HL-60/S4 (cell line): Measurements from ENCODE around the gene ENOX2.
"Not testable (repeated sequence)": the region's sequence is repeated elsewhere in the genome, so short reads cannot be mapped to it uniquely, and the experiment has no call there.

ENCODE experiments used
- in situ Hi-C: fragments of 300-500 bp; cut with MboI; formaldehyde crosslinking; loops from 2 replicates; pipeline ENCODE4 v1.14.3; 2022; ENCODE audit warnings: low sequenced_read_pairs

The ENOX2 gene

DNA sequence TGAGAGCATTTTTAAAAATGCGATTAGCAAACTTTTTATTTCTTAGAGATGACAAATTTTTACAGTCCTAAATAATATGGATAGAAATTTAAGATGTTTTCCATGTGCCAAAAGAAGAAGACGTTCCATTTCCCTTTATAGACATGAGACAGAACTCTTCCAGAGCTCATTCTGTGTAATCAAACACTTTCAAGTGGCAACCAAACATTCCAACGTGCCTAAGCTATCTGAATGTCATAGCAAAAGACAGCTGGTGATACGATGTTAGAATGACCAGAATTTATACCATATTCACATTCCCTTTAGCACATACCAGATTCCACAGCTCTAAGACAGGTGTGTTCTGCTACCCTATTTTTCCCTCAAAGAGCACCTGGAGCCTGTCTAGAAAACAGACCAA, 133.2 kb downstream of the ENOX2 start:
- in situ Hi-C loops: no loop called here

DNA sequence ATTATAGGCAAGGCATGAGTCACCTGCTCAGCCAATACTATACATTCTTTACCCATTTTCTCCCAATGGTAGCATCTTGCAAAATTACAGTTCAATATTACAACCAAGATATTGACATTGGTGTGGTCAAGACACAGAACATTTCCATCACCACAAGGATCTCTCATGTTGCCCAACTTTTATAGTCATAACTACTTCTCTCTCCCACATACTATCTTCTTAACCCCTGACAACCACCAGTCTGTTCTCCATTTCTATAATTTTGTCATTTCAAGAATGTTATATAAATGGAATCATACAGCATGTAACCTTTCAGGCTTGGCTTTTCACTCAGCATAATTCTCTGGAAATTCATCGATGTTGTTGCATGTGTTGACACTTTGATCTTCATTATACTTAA, 144.9 kb downstream of the ENOX2 start:
- in situ Hi-C loops: no loop called here

DNA sequence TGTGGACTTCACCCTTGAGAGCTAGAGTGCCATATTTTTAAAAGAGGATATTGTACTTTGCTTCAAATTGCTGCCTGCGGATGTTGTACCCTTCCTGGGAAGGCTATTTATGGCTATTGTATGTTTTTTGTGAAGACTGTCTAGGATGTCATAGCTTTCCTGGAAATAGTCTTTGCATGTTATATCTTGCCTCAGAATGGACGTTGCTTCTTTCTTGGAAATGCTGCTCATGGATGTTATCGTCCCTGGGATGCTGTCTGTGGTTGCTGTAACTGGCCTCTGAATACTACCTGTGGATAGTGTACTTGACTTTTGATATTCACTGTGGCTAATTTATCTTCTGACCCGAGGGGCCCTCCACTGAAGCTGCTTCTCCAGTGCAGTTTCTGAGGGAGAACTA, 146.8 kb downstream of the ENOX2 start:
- in situ Hi-C loops: no loop called here

DNA sequence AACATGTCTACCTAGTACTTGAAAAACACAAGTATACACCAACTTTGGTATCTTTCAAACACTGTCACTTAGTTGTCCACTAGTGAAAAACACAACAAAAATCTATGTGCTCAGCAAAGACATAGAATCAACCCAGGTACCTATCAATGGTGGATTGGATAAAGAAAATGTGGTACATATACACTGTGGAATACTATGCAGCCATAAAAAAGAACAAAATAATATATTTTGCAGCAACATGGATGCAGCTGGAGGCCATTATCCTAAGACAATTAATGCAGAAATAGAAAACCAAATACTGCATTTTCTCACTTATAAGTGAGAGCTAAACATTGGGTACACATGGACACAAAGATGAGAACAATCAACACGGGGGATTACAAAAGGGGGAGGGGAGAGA, 148.7 kb downstream of the ENOX2 start:
- in situ Hi-C loops: no loop called here

DNA sequence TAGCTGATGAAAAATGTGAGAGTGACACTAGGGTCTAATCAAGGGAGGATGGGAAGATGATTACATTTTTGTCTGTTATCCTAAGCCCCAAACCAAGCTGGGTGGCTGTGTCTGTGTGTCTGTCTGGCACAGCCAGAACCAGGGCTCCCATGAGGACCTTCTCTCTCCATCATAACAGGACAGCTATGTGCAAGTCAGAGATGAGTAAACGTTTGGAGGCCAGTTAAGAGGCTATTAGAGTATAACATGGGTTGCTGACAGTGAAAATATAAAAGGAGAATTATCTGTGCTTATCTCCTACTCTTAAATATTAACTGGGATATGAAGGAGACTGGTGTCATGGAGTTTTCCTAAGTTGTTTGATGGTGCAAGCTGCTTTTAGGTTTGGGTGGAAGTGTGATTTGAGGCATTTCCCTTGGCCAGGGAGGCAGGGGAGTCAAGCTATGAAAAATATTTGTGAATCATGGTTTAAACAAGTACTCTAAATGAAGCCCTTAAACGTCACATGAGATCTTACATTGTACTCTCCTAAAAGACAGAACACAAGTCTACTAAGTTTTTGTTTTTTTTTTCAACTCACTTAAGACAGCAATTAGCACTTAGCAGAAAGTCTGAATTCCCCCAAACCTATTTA, 156.2 kb downstream of the ENOX2 start:
- in situ Hi-C loops: no loop called here

DNA sequence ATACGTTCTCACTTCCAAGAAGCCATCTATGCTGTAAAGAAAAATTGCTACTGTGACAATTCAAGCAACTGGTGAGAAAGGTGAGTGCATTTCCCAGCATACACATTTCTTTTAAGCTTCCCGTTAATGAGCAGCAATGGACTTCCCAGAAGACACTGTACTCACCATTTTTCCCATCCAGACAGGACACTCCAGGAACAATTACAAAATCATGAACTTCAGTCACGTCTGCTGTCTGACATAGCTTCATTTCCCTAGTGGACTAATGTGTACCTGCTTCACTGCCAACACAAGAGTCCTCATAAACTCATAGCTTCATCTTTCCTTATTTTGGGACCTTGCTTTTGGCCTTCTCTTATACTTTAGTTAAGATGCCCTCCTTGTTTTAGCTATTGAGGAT, 156.9 kb downstream of the ENOX2 start:
- in situ Hi-C loops: no loop called here

DNA sequence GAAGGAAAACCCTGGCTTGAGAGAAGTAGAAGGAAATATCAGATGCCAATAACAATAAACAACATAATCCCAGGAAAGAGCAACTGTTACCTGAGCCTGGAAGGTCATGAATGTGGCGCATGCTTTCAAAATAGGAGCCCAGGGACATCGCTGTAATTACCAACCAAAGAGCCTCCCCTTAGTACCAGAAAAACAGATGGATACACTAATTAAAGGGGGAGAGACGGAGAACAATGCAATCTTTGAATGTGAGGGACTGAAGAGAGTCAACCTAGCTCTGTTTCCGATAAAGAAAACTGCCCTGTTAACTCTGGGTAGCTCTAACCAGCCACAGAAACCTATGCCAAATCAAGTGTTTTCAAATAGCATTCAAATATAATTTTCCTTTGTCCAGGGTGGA, 161.4 kb downstream of the ENOX2 start:
- in situ Hi-C loops: no loop called here

DNA sequence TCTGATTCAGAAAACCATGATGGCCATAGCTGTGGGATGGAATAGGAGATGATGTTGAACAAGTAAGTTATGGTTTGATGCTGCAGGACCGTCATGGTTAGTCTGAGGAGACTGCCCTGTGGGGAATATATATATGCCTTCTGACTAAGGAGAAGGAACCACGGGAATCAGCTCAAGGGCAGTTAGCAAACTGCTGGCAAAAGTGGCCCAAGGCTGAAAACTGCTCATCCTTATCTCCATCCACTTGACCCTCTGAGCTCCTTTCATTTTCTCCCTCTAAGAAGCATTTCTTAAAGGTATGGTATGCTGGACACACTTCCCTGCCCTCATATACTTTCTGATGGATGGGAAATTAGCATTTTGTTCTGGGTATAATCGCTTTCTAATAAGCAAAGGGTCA, 161.9 kb downstream of the ENOX2 start:
- in situ Hi-C loops: no loop called here

DNA sequence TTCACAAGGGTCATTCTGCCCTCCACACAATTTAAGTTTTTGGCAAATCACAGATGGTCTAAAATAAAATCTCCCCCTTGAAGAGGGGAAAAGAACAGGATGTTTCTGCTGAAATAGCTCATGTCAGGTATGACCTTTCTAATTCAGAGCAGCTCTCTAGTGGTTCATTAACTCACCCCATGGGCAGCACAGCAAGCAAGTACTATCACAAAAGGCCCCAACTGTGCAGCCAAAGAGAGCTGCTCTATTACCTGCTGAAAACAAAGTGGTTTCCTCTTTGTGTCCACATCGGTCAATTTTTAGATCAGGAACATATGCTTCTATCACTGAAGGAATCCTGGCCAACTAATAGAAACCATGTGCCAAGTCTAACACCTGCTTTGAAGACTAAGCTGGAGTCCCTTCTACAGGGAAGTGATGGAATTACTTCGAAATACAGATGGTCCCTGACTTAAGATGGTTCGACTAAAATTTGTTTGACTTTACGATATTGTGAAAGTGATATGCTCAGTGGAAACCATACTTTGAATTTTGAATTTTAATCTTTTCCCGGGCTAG, 164.3 kb downstream of the ENOX2 start:
- in situ Hi-C loops: no loop called here

DNA sequence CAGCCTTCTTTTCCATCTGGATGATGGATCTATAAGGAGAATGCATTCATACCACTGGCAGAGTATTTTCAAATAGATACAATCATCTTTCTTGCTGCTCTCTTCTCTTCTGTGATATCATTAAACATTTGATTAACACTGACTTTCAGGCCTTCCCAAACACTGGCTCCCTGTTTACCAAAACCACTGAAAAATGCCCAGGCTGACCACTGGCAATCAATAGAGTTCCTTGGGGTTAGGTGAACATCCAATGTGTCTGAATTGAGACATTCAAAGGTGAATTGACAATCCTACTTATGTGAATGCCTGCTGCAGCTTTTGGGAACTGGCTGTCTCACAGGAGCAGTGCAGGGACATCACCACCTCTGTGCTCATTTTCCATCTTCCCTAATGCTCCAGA, 168.3 kb downstream of the ENOX2 start:
- in situ Hi-C loops: no loop called here

DNA sequence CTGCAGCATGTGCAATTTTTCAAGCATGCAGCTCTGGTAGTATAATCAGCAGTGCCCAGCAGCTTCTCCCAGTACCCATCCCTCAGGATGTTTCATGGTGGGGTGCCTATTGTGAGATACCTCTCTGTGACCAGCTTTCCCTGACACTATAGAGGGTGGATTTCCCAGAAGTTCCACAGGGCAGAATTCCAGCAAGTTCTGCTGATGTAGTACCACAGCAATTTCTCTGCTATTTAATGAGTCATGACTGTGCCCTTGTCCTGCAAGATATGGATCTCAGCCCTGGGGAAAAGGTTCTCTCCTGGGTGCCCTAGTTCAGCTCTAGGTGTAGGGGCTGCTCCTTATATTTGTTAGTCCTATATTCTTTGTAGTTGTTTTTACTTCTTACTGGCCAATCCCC, 174.8 kb downstream of the ENOX2 start:
- in situ Hi-C loops: no loop called here

DNA sequence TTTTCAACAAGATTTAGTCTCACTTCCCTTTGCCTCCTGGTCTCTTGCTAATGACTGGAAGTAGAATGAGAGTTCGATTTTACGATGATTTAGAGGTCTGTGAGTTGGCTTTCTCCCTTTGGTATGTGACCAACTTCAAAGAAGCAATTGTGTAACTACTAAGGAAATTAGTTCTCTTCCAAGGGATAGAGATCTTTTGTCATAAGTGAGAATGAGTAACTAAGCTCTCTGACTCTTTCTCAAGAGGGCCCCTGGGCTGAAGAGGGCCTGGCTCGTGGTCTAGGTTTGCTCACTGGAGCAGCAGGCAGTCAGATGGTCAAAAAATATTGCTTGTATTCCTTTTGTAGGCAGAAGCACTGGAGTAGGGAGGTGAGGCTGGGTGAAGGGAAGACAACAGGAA, 176.3 kb downstream of the ENOX2 start:
- in situ Hi-C loops: no loop called here

DNA sequence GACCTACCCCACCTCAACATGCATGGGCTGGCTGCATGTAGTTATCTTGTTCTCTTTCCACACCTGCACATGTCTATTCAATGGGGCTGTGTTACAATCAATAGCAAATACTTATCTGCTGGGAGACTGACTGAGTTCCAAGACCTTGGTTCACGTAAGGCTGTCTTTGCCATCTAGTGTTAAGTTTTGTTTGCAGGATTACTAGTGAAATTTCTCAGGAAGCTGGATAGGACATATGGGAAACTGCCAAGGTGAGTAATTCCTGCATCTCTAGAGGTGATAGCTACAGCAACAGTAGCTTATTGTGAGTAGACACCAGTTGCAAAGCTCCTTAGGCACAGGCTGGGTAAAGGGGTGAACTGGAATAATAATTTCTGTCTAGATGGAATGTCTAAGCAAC, 177.5 kb downstream of the ENOX2 start:
- in situ Hi-C loops: no loop called here

DNA sequence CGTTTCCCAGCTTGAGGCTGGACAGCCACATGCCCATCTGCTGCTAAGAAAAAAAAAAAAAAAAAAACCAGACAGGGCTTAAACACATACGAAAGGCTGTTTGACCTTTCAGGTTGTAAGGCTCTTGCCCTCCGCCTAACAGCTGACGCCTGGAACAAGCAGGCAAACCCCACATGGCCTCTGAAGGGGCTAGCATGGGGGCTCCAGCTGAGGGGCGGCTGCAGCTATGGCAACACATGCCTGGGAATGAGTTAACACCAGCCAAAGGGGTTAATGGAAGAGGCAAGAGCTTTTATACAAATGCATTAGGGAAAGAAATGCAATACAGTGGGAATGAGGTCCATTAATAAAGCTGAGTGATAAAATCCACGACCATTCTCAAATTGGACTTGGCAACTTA, 183.6 kb downstream of the ENOX2 start:
- in situ Hi-C loops: no loop called here

DNA sequence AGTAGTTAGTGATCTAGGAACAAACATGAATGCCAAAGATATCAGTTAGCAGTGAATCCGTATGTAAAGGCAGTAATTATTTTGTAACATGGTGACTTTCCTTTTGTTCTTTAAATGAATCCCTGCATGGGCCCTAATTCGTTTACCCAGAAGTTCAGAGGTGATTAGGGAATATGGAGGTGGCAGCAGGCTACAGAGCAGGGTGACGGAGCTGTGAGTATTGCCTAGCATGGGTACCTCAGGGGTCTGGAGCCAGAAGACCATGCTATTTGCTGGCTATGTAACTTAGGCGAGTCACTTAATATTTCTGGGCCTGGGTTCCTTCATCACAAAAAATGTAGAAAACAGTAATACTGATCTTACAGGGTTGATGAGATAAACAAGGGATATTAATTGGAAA, 184.9 kb downstream of the ENOX2 start:
- in situ Hi-C loops: no loop called here

DNA sequence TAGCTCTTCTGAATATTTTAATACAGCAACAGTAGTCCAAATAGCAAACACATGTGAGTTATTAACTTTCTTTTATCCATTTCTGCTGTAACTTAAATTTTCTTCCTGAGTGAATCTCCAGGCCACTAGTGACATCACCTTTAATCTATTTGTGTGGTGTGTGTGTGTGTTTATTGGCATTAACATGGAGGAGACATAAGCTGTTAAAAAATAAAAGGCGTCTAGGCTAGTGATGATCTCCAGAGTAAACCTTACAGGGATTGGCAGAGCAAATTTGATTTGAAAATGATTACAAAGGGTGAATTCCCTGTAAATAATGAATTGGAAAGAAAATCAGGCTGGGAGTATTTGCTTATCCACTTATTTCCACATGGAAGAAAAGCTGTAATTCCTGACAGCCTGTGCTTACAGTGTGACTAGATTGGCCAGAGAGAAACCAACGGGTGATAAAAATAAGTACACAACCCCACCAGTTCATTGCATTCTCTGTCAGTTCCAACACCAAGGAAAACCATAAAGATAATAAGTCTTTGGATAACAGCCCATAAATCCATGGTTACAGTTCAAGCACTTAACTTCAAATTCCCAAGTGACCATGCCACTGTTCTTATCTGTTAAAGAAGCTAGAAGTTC, 186.1 kb downstream of the ENOX2 start:
- in situ Hi-C loops: no loop called here

DNA sequence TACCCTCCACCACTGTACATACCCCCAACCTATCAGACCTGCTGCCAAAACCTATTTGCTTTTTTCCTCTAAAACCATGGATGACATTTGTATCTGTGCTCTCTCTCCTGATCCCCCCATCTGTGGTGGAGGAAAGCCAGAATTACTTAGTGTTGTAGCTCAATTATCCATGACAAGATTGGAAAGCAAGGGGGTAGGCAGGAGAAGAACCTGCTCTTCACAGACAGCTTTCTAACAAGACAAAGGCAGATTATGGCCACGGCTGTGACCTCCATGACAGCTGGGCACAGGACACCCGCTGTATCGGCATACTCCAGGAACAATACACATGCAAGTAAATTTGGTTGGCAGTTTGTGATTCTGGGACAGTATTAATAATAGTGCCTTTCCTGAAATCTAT, 186.7 kb downstream of the ENOX2 start:
- in situ Hi-C loops: no loop called here

DNA sequence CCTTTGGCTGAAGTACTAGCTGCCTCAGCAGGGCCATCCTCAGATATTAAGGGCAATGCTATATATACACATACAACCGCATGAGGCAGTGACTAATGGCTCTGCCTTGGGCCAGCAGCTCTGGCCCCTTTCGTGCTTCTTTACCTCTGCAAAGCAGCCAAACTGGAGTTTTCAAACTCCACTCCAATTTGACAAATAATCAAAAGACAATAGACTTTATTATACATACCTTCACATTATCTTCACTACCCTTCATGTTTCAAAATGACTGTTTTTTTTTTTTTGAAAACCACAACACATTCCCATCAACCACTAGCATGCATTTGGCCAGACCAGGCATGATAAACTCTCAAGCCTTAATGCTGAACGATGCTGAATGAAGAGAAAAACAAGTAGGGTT, 187.7 kb downstream of the ENOX2 start:
- in situ Hi-C loops: no loop called here

DNA sequence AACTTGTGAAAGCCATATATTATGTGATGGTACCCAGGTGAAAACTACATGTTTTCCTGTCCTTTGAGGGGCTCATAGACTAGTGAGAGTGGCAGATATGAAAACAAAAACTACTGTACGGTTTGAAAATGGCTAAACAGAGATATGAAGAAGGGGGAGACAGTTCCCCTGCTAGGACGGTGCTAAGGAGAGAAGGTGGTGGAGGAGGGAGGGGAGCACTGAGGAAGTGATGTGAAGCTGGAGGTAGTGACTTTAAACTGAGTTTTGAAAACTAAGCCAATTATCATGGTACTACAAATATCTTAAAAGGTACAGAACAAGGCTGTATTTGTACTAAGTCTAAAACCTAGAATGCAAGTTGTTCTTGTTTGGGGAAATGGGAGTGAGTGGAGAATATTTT, 188.3 kb downstream of the ENOX2 start:
- in situ Hi-C loops: no loop called here

DNA sequence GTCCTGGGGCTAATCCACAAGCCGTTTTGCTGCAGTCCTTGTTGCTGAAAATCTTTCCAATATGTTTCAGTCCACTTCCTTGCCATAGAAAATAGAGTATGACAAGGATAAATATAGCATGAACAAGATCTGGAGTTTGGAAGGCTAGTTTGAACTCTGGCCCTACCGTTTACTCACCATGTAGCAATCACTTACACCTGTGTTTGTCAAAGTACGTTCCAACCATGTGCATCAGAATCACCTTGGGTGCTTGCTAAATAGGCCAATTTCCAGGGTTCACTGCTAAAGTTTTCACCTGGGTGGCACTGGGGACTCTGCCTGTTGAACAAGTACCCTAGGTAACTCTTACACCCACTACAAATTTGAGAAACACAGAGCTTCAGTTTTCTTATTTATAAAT, 188.9 kb downstream of the ENOX2 start:
- in situ Hi-C loops: no loop called here

DNA sequence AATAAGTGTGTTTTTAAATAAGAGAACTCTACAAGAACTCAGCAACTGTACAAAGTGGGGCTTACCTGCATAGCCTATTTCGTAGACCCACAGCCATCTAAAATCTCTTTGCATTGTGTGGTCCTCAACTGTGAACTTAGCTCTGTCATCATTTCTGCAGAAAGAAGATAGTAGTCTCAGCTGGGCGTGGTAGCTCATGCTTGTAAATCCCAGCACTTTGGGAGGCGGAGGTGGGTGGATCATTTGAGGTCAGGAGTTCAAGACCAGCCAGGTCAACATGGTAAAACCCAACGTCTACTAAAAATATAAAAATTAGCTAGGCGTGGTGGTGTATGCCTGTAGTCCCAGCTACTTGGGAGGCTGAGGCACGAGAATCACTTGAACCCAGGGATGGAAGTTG, 193.8 kb downstream of the ENOX2 start:
- in situ Hi-C loops: not testable (repeated sequence)

DNA sequence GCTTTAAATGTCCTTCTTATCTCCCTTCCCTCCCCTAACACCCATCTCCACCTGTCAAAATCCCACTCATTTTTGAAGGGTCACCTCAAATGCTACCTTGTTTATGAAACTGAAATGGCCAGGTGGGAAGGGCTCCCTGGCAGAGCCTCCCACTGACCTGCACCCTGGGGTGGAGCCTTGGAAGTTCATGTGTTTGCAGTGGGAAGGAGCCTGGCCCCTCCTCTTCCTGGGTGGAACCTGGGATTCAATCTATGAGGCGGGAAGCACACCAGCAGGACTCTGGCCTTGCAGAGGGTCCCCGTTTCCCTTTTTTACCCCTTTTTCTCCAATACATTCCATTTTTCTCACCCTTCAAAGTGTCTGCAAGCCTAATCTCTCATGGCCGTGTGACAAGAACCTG, 197.4 kb downstream of the ENOX2 start:
- in situ Hi-C loops: no loop called here
